NCI-H2196 (cell line): Measurements from ENCODE around the gene TUT4.

Experiments used
- DNase-seq: peaks from one replicate; lab custom pipeline; 2025; ENCODE audit not compliant: unreplicated experiment; lab: John Stamatoyannopoulos, UW

The TUT4 gene

GRCh38 chr1:52533713-52534112 lies 19.2 kb downstream of the TUT4 start:
- no peak for DNase-seq

GRCh38 chr1:52532731-52533327 lies 20.1 kb downstream of the TUT4 start:
- DNase-seq: no peak

DNA sequence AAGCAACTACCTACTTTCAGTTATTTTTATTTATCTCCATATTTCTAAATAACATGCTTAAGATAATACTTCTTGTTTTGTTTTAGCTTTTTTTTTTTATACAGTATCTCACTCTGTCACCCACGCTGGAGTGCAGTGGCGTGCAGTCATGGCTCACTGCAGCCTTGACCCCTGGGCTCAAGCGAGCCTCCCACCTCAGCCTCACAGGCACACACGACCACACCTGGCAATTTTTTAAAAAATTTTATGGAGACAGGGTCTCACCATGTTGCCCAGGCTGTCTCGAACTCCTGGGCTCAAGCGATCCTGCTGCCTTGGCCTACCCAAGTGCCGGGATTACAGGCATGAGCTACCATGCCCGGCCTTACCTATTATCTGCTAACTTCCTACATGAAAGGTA lies 20.6 kb downstream of the TUT4 start:
- DNase-seq: no peak

- DNase-seq: no peak
Measured at GRCh38 chr1:52531249-52531872, 21.5 kb downstream of the TUT4 start.

- no peak for DNase-seq
Measured at GRCh38 chr1:52530563-52531144, 22.2 kb downstream of the TUT4 start.

DNA sequence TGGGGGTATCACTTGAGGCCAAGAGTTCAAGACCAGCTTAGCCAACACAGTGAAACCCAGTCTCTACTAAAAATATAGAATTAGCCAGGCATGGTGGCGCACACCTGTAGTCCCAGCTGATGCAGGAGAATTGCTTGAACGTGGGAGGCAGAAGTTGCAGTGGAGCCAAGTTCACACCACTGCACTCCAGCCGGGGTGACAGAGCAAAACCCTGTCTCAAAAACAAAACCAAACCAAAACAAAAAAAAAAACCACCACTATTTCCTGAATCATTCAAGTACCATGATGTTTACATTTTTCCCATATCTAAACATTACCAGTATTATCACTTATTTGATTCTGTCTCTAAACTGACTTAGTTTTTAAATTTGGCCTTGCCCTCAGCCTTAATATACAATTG lies 29.5 kb downstream of the TUT4 start:
- DNase-seq: no peak

DNA sequence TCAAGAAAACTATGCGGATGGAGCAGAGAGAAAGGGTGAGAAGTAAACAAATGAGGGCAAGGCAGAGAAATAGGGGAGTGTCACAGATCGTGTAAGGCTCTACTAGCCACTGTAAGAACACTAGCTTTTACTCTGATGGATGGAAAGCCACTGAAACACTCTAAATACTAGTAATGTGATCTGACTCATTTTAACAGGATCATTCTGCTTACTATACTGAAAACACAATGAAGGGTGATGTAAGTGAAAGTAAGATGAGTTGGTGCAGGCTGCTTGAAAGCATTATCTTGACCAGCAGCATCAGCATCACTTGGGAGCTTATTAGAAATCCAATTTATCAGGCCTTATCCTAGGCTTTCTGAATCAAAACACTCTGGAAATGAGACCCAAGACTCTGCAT lies 32.7 kb downstream of the TUT4 start:
- no peak for DNase-seq

GRCh38 chr1:52518962-52519361 lies 33.9 kb downstream of the TUT4 start:
- no peak for DNase-seq

DNA sequence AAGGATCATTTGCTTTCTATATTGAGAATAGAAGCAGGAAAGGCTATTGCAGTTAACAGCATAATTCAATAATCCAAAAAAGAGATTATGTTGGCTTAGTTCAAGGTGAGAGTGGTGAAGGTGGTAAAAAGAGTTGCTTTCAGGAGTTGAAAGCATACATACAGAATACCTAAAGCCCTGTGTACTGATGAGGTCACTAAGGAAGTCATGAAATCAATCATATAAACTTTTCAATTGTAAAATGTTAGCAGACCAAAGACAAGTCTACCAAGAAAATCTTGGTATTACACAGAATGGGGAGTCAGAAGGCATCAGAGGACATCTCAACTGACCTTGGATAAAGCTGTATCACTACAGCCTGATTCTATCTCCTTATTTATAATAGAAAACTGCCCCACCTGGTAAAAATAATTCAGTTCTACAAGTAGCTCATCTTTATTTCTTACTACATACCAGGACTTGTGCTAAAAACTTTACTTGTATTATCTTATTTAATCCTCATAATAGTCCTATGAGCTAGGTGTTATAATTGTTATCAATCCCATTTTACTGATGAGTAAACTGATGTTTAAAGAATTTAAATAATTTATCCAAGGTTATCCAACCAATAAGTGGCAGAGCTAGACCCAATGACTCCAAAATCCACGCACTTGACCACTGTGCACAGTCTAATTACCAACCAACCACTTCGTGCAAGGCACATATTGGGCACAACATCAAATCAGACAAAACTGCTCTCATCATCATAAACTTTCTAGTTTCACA lies 40.9 kb downstream of the TUT4 start:
- no peak for DNase-seq

DNA sequence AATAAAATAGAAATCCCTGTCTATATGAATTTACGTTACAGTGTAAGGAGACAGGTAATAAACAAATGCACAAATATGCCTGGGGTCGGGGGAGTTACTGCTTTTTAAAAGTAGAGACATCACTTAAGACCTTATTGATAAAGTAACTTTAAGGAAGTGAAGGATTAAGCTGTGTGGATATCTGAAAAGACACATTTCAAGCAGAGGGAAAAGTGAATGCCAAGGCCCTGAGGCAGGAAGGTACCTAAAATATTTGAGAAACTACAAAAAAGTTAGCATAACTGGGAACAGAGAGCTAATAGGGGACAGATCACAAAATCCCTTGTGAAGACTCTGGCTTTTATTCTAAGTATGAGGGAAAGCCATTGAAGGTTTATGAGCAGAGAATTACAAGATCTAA lies 41.5 kb downstream of the TUT4 start:
- no peak for DNase-seq

DNA sequence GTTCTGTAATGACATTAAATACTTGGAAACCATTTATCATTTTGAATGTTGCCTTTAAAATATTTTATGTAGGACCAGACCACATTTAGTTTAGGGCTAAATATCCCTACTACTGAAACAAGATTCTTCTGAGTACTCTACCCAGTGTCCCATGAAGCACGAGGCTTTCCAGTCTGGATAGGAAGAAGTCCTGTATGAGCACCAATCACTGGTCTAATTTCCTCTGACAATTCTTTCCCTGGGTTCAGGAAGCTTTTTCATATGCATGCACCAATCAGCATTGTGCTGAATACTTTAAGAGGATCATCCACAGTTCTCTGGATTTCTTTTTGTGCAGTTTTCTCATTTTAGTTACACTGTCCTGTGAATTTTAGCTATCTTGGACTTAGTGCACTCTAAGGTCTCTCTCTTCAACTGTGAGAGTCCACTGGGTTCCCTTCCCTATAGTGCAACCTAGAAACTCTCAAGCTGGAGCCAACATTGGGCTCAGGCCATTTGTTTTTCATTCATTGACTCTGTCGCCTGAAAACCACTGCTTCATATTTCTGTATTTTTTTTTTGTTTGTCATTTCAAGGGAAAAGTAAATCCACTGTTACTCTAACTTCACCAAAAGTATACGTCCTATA lies 45.9 kb downstream of the TUT4 start:
- no peak for DNase-seq

DNA sequence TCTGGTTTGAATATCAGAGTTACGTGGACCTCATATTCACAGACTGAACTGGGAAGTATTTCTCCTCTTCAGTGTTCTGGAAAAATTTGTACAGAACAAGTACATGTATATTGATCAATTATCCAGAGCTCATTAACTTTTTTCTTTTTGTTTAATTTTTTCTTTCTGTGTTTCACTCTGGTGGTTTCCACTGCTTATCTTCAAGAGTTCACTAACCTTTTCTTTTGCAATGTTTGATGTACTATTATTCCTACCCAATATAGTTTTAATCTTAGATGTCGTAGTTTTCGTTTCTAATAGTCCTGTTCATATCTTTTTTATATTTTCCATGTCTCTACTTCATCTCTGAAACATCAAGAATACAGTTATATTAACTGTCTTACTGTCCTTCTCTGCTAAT lies 46.5 kb downstream of the TUT4 start:
- DNase-seq: no peak

DNA sequence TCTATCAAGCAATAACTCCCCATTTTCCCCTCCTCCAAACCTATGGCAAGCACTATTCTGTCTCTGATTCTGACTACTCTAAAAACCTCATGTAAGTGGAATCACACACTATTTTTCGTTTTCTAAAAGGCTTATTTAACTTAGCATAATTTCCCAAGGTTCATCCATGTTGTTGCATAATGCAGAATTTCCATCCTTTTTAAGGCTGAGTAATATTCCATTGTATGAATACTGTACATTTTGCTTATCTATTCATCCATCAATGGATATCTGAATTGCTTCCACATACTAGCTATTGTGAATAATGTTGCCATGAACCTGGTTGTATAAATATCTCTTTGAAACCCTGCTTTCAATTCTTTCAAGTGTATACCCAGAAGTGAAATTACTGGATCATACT lies 48.2 kb downstream of the TUT4 start:
- DNase-seq: no peak

GRCh38 chr1:52503706-52504105 lies 49.2 kb downstream of the TUT4 start:
- DNase-seq: no peak

DNA sequence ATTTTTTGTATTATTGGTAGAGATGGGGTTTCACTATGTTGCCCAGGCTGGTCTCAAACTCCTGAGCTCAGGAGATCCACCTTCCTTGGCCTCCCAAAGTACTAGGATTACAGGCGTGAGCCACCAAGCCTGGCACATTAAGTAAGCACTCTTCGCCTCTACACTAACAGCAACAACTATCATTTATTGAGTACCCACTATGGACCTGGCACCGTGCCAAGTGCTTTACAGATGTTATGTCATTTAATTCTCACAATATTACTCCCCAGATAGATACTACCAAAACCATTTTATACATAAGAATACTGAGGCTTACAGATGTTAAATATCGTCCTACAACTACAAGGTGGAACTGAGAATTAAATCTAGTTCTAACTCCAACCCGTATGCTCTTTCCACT lies 50.1 kb downstream of the TUT4 start:
- DNase-seq: peak; percentile 23

DNA sequence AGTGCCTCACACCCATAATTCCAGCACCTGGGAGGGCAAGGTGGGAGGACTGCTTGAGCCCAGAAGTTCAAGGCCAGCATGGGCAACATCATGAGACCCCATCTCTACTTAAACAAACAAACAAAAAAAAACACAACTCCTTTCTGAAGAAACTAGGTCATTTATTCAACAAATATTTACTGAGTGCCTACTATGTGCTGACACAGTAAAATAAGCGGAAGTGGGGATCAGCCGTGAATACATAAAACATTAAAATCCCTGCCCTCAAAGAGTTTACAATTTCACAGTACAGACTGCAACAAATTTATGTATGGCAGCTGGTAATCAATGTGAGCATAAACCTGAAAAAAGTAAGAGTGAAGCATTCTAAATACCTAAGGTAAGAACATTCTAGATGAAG lies 65.3 kb downstream of the TUT4 start:
- no peak for DNase-seq

GRCh38 chr1:52482326-52483004 lies 70.4 kb downstream of the TUT4 start:
- DNase-seq: no peak

DNA sequence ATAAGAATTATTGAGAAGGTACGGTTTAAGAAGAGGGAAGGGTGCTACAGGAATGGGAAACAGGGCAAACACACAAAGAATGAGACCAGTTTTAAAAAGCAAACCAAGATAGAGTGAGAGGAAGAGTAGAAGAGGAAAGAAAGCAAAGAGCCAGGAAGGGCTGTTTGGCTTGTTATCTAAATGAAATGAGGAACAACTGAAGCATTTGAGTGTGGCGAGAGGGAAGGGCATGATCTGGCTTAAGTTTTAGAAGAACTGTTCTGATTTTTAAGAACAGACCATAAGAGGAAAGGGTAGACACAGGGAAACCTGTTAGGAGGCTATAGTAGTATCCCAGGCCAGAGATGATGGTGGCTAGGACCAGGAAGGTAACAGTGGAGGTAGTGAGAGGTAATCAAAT lies 73.8 kb downstream of the TUT4 start:
- DNase-seq: no peak

GRCh38 chr1:52477876-52478275 lies 75.0 kb downstream of the TUT4 start:
- no peak for DNase-seq

- no peak for DNase-seq
Measured at GRCh38 chr1:52476943-52477342, 75.9 kb downstream of the TUT4 start.

GRCh38 chr1:52474807-52475206 lies 78.1 kb downstream of the TUT4 start:
- no peak for DNase-seq
